Glutamatergic neuron (in vitro differentiated cells): Measurements from ENCODE around the gene TRAK2. TPM values are rescaled to one million over a fixed set of nuclear protein-coding genes. Genes with fewer than 3 reads are reported as not detected.
"Not testable (repeated sequence)": the region's sequence is repeated elsewhere in the genome, so short reads cannot be mapped to it uniquely, and the experiment has no call there.

ENCODE experiments used
- DNase-seq: peaks from one replicate; pipeline ENCODE4 v3.0.0; 2022
- H3K27ac Mint-ChIP-seq: one replicate; pipeline ENCODE4 v1.8.0; 2020; ENCODE audit warnings: mild to moderate bottlenecking, mixed read lengths, inconsistent platforms; ENCODE audit not compliant: unreplicated experiment
- H3K27me3 Mint-ChIP-seq: one replicate; pipeline ENCODE4 v1.8.0; 2020; ENCODE audit warnings: mild to moderate bottlenecking, moderate library complexity, mixed read lengths, inconsistent platforms; ENCODE audit not compliant: unreplicated experiment
- H3K36me3 Mint-ChIP-seq: one replicate; pipeline ENCODE4 v1.8.0; 2020; ENCODE audit warnings: mild to moderate bottlenecking, mixed read lengths, inconsistent platforms; ENCODE audit not compliant: unreplicated experiment
- H3K4me1 Mint-ChIP-seq: one replicate; pipeline ENCODE4 v1.8.0; 2020; ENCODE audit warnings: mild to moderate bottlenecking, low read depth, mixed read lengths, inconsistent platforms; ENCODE audit not compliant: unreplicated experiment
- H3K4me3 Mint-ChIP-seq: one replicate; pipeline ENCODE4 v1.8.0; 2020; ENCODE audit warnings: mild to moderate bottlenecking, mixed read lengths, inconsistent platforms; ENCODE audit not compliant: unreplicated experiment
- H3K9me3 Mint-ChIP-seq: one replicate; pipeline ENCODE4 v1.8.0; 2020; ENCODE audit warnings: mild to moderate bottlenecking, moderate library complexity, mixed read lengths, inconsistent platforms; ENCODE audit not compliant: unreplicated experiment
- CTCF ChIP-seq: fragments of 200-600 bp; sonication (generic); IDR thresholded peaks from one replicate; pipeline ENCODE4 v1.5.0; 2021; ENCODE audit not compliant: partially characterized antibody, unreplicated experiment
- total RNA-seq: library from RNA; stranded (reverse); fragmentation: NEBNext Ultra II Directional; extraction: Animal tissue kit (Norgen Biotek cat#: 25700); gene quantifications from one replicate; pipeline ENCODE4 v1.2.1, GENCODE V29; 2021; ENCODE audit not compliant: unreplicated experiment

The TRAK2 gene
- total RNA-seq, 1 donor from 2014 or later, result 58.9 TPM

GRCh38 chr2:201378496-201379397 lies 72.5 kb downstream of the TRAK2 start:
- Mint-ChIP-seq H3K9me3 (peaks cover 4% of the 10 kb centered on the region), H3K4me1 (no peaks in the 10 kb centered on the region), H3K4me3 (no peak overlapping the region), H3K27me3 (no peaks in the 10 kb centered on the region), H3K27ac (no peak overlapping the region), H3K36me3 (peaks cover 25% of the 10 kb centered on the region)
- no peak for TF ChIP-seq CTCF
- DNase-seq, result no peak

DNA sequence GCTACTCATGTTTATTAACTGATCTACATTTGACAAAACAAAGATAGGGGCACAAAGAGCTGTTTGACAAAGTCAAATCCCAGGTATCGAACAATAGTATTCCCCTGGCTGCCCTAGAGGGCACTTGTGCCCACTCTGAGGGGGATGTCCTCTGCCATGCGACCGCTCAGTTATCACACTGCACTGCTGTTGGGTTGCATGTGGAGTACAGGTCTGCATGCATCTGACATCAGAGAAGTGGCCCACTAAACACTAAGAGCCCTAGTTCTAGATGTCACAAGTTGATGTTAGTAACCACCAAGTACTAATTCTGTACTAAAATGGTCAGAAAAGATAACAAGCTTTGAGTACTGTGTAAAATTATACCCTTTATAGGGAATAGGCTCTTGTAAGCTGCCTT lies 74.0 kb downstream of the TRAK2 start:
- Mint-ChIP-seq H3K27ac (no peak overlapping the region), H3K36me3 (peaks cover 28% of the 10 kb centered on the region), H3K4me3 (no peak overlapping the region), H3K4me1 (no peaks in the 10 kb centered on the region), H3K27me3 (no peaks in the 10 kb centered on the region), H3K9me3 (peaks cover 4% of the 10 kb centered on the region)
- DNase-seq, result no peak
- no peak for TF ChIP-seq CTCF

GRCh38 chr2:201369775-201370174 lies 81.5 kb downstream of the TRAK2 start:
- peaks cover 26% of the 10 kb centered on the region for H3K36me3 Mint-ChIP-seq
- no peak for TF ChIP-seq CTCF
- no peak overlapping the region for H3K4me3 Mint-ChIP-seq
- H3K4me1 Mint-ChIP-seq, result no peaks in the 10 kb centered on the region
- peaks cover 10% of the 10 kb centered on the region for H3K9me3 Mint-ChIP-seq
- no peaks in the 10 kb centered on the region for H3K27me3 Mint-ChIP-seq
- no peak overlapping the region for H3K27ac Mint-ChIP-seq
- no peak for DNase-seq

GRCh38 chr2:201369318-201369717 lies 81.9 kb downstream of the TRAK2 start:
- not testable (repeated sequence) for H3K27me3 Mint-ChIP-seq, H3K4me3 Mint-ChIP-seq, H3K4me1 Mint-ChIP-seq, H3K9me3 Mint-ChIP-seq, H3K27ac Mint-ChIP-seq, DNase-seq
- peaks cover 26% of the 10 kb centered on the region for H3K36me3 Mint-ChIP-seq

- Mint-ChIP-seq H3K27ac (no peak overlapping the region), H3K27me3 (no peaks in the 10 kb centered on the region), H3K36me3 (peaks cover 23% of the 10 kb centered on the region), H3K4me3 (no peak overlapping the region), H3K4me1 (no peaks in the 10 kb centered on the region), H3K9me3 (peaks cover 5% of the 10 kb centered on the region)
- DNase-seq, result no peak
- no peak for TF ChIP-seq CTCF
Observed at GRCh38 chr2:201366146-201366545, 85.1 kb downstream of the TRAK2 start.
